HG03354 (cell line): Measurements from ENCODE around the gene NEU2.
"Not testable (repeated sequence)": the region's sequence is repeated elsewhere in the genome, so short reads cannot be mapped to it uniquely, and the experiment has no call there.

Experiments
- ATAC-seq: cut with Tn5 transposase; IDR thresholded peaks from one replicate; pipeline ENCODE4 v1.9.1; 2021; ENCODE audit warnings: mild to moderate bottlenecking; ENCODE audit not compliant: unreplicated experiment, poor library complexity, severe bottlenecking

The NEU2 gene

GRCh38 chr2:233051241-233052149 lies 19.0 kb downstream of the NEU2 start:
- ATAC-seq = no peak

GRCh38 chr2:233052517-233052916 lies 20.0 kb downstream of the NEU2 start:
- ATAC-seq = not testable (repeated sequence)

- no peak for ATAC-seq
Observed at GRCh38 chr2:233053928-233054784, 21.7 kb downstream of the NEU2 start.

DNA sequence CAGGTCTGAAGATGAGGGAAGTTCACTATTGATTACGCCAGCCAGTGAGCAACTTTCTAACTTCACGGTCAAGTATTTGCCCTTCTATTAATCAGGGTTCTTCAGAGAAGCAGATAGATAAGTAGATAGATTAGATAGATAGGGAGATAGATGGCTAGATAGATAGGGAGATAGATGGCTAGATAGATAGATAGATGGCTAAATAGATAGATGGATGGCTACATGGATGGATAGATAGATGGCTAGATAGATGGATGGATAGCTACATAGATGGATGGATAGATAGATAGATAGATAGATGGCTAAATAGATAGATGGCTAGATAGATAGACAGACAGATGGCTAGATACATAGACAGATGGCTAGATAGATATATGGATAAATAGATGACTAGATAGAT lies 22.9 kb downstream of the NEU2 start:
- ATAC-seq = no peak

- ATAC-seq = no peak
Observed at GRCh38 chr2:233056961-233057605, 24.6 kb downstream of the NEU2 start.

- no peak for ATAC-seq
Observed at GRCh38 chr2:233058717-233059546, 26.5 kb downstream of the NEU2 start.

GRCh38 chr2:233059547-233059796 lies 27.0 kb downstream of the NEU2 start:
- ATAC-seq = no peak

DNA sequence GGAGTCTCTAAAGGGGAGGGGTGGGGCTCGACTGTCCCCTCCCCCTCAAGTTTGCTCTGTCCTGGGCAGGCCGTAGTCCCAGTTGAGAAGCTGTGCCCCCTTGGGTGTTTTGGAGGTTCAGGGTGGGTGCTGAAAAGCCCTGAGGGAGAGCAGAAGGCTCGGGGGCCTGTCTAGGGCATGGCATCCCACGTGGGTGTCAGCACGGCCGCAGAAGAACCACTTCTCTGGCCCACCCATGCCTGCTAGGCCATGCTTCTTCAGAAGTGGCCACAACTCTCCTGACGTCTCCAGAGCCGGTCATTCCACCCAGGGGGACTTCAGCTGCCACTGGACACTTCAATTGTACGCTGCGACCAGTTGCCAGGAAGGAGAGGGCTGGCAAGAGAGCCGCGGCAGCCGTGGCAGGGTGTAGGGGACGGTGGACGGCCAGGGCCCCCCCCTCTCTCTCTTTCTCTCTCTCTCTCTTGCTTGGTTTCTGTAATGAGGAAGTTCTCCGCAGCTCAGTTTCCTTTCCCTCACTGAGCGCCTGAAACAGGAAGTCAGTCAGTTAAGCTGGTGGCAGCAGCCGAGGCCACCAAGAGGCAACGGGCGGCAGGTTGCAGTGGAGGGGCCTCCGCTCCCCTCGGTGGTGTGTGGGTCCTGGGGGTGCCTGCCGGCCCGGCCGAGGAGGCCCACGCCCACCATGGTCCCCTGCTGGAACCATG lies 27.5 kb downstream of the NEU2 start, which contains the start of gene INPP5D:
Gene INPP5D, plus strand, starts transcription at position 546 of the 704 bp plus-strand sequence. Its CDS starts 137 bp downstream, at position 683.
- peak; percentile 55 for ATAC-seq

DNA sequence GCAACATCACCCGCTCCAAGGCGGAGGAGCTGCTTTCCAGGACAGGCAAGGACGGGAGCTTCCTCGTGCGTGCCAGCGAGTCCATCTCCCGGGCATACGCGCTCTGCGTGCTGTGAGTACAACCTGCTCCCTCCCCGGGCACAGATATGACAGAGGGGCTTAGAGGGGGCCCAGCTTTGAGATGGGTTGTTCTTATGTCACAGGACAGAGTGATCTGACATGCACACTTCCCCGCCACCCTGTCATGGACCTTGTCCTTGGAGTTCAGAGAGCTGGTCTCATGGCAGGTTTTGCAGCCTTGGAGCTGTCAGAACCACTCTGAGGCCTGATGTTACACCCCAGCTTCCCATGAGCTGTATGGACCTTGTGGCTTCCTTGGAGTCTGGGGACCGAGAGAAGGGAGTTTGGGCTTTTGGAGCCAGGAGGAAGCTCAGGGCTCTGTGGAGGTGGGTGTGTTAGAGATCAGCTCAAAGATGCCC lies 28.1 kb downstream of the NEU2 start:
- peak; percentile 1 for ATAC-seq

DNA sequence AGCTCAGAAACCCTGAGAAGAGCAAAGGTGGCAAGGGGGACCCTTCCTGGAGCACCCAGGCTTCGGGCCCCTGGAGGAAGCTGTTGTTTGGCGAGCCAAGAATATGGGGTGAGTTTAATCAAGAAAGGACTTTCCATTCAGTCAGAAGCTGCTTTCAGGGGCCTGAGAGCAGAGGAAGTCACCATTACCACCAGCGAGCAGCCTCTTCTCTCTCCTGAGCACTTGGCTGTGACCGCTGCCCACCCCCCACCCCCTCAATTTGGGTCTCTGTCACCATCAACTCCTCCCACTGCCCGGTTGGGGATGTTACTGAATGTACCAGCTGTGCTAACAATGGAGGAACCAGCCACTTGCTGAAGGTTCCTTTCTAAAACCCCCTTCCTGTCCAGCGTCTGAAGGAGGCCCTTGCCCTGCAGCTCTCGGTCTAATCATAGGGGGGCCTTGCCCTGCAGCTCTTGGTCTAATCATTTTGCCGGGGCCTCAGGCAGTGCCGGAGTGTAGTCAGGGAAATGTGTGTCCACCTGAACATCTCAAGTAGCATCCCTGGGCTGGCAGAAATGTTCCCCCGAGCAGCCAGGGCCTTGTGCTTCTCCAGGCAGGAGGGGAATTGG lies 28.6 kb downstream of the NEU2 start:
- peak; percentile 30 for ATAC-seq

GRCh38 chr2:233061591-233062450 lies 29.3 kb downstream of the NEU2 start:
- ATAC-seq = peak; percentile 42

DNA sequence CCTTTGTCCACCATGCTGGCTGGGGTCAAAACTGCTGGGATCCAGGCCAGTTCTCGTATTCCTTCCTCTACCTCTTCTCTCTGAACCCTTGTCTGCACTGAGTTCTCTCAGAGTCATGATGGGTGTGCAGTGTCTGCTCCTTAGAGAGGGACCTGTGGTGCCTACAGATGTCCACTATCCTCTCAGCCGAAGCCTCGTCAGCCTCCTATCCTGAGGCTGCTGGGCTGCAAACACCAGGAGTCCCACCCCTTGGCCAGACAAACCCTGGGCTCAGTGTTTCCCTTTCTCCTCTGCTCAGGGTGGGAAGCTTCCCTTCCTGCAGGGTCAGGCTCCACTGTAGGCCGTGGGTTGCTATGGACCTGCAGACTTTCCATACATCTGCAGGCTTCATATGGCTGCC lies 30.0 kb downstream of the NEU2 start:
- no peak for ATAC-seq

GRCh38 chr2:233062946-233063268 lies 30.4 kb downstream of the NEU2 start:
- no peak for ATAC-seq

DNA sequence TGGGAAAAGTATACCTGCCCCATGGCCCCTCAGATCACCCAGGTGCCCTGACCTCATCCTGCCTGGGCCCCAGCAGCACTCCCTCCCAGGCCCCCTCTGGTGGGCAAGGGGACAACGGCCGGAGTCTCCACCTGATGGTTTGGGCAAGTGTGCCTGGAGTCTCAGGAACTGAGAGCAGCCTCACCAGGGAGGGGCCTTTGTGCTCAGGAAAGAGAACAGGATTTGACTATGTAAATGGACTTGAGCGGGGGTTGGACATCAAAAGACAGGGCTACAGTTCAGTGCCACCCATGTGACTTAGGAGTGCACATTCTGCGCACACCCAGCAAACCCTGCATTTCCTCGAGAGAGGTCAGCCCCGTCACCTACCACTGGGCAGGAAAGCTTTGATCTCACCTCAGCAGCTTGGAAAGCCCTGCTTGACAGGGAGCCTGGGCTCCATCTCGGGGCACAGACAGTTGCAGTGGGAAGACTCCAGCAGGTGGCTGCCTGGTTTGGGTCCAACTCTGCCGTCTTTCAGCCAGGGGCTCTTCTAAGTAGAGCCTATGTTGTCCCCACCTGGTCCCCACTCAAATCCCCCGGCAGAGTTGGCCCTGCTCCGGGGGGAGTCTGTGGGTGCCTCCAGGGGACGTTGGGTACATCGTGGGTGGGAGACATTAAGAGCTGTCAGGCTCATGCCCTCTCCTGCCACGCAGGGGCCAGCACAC lies 30.9 kb downstream of the NEU2 start:
- peak; percentile 39 for ATAC-seq

DNA sequence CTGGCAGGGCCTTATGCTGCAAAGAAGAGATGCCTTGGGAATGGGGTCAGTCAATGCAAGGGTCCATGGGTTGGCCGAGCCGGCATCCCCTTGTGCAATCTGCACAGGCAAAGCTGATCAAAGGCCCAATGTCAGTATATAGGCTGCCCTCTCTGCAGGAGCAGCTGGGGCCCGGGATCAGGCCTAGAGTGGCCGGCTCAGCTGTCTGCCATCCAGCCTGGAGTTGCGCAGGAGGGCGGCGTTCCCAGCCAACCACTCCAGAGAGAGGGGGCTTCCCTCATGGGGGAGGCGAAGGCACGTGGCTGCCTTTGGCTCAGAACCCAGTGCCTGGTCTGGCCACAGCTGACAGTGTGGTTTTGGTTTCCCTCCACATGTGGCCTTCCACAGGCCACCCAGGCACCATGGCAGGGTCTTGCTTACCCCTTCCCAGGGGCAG lies 31.5 kb downstream of the NEU2 start:
- ATAC-seq = no peak

- no peak for ATAC-seq
Observed at GRCh38 chr2:233064530-233065199, 32.2 kb downstream of the NEU2 start.
